HG03139 (cell line): Measurements from ENCODE around the gene KRTAP5-4.
"Not testable (repeated sequence)": the region's sequence is repeated elsewhere in the genome, so short reads cannot be mapped to it uniquely, and the experiment has no call there.

Experiments used
- ATAC-seq: cut with Tn5 transposase; IDR thresholded peaks from one replicate; pipeline ENCODE4 v1.9.1; 2021; ENCODE audit not compliant: unreplicated experiment

The KRTAP5-4 gene

GRCh38 chr11:1622086-1622485 is at the start of gene KRTAP5-4:
Gene KRTAP5-4 (minus strand): TSS chr11:1622138. CDS start chr11:1622093, 45 bp downstream.
- ATAC-seq, result no peak

DNA sequence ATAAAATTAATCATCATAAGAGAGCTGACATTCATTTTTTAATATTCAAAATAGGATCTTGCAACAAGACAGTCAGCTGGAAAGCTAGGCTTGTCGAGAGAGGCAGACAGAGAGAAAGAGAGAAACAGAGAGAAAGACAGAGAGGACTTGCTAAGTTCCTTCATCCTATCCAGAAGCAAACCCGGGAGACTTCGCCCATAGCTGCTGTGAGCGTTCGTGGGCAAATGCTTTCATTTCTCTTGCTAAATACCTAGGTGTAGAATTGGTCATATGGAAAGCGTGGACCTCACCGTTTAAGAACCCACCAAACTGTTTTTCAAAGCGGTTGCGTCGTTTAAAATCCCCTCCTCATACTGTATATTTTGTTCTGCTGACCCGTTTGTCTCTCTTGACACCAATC is 49.7 kb upstream of the KRTAP5-4 start:
- no peak for ATAC-seq

- no peak for ATAC-seq
These were observed 49.0 kb upstream of the KRTAP5-4 start for GRCh38 chr11:1670905-1671371.

DNA sequence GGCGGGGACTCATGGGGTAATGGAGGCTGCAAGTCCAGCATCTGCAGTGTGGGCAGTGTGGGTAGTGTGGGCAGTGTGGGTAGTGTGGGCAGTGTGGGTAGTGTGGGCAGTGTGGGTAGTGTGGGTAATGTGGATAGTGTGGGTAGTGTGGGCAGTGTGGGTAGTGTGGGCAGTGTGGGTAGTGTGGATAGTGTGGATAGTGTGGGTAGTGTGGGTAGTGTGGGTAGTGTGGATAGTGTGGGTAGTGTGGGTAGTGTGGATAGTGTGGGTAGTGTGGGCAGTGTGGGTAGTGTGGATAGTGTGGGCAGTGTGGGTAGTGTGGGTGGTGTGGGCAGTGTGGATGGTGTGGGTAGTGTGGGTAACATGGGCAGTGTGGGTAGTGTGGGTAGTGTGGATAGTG is 48.5 kb upstream of the KRTAP5-4 start:
- not testable (repeated sequence) for ATAC-seq

- no peak for ATAC-seq
These were observed 47.7 kb upstream of the KRTAP5-4 start for GRCh38 chr11:1669546-1670218.

DNA sequence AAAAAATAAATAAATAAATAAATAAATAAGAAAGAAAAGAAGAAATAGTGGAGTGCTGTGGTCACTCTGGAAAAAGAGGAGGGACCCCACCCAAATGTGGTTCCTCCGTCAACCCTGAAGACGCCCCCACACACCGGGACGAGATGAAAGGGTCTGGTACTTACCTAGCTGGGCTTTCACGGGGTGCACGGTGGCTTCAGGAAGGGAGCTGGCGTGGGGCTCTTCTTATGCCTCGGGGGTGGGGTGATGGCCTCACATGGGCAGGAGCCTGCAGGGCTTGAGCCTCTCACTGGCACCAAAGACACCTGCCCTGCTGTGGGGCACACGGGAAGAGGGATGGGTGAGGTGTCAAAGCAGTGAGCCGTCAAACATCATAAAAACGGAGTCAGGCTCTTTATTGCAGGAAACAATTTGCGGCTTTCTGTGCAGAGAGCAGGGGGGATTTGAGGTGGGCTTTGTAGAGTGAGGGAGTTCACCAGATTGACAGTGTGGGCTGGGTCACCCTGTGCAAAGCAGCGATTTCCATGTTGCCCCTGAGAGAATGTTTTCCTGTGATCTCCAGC is 47.1 kb upstream of the KRTAP5-4 start:
- no peak for ATAC-seq

GRCh38 chr11:1667906-1668305 is 46.0 kb upstream of the KRTAP5-4 start:
- no peak for ATAC-seq

DNA sequence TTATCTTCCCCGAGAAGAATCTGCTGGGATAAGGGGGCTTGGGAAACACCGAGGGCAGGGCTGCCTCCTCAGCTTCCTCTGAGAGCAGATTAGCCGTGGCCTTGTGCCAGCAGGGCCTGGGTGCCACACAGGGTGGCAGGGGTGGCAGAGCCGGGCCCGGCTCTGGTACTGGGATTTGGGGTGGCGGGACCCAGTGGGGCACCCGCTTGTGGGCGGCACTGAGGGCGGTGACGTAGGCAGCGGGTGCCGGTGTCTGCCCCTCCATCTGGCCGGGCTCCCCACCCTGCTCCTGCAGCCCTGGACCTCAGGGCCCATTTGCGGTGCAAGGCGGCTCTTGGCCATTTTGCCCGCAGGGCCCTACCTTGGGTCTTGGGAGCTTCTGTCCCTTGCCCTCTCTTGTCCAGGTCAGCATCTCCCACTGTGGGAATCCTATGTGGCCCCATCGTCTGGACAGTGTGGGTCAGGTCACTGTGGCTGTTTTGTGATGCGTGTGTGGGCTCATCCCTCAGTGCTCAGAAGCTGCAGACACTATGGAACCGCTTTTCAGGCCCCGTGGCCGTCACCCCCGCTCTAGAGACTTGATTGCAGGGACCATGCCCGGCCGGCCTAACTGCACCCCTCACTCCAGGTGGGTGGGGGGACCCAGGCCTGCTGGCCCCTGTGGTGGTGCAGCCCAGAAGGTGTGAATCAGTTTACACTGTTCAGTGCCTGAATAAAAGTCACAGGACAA is 45.3 kb upstream of the KRTAP5-4 start:
- ATAC-seq, result no peak

DNA sequence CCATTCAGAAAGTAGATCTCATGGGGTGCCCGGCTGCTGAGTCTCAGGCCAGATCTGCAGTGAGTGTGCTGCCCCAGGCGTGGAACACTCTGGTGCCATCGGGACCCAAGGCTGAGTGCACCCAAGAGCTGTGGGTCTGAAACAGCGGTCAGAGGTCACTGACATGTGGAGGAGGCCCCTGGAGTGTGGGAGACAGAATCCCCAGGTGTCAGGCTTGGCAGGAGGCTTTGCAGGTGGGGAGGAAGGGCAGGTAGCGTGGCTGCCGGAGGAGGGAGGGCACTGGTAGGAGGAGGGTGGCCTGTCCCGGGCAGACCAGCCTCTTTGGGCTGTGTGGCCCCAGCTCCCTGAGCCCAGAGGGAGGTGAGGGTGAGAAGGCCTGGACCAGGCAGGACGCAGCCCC is 43.4 kb upstream of the KRTAP5-4 start:
- no peak for ATAC-seq

DNA sequence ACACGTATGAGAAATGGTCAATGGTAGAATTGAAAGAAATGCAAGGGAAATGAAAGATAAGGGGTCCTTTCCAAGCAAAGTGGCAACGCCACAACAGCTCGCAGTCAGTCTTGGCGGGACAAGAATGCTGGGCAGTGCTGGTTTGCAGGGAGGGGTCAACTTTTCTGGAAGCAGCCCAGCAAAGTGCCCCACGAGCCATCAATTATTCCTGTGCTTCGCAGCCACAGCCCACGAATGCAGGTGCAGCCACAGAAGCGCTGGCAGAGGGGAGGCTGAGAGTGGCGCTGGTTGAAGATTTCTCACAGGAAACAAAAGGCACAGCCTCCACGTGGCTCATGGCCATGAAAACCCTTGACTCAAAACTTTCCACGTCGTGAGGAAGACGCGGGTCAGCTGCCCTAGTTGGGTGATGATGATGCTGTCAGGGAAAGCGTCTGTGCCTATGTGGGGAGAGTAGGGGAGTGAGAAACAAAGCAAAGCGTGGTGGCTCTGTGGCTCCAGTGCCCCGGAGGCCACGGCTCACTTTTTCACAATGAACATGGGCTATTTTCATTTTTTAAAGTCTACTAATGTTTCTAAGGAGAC is 40.9 kb upstream of the KRTAP5-4 start:
- ATAC-seq, result not testable (repeated sequence)

DNA sequence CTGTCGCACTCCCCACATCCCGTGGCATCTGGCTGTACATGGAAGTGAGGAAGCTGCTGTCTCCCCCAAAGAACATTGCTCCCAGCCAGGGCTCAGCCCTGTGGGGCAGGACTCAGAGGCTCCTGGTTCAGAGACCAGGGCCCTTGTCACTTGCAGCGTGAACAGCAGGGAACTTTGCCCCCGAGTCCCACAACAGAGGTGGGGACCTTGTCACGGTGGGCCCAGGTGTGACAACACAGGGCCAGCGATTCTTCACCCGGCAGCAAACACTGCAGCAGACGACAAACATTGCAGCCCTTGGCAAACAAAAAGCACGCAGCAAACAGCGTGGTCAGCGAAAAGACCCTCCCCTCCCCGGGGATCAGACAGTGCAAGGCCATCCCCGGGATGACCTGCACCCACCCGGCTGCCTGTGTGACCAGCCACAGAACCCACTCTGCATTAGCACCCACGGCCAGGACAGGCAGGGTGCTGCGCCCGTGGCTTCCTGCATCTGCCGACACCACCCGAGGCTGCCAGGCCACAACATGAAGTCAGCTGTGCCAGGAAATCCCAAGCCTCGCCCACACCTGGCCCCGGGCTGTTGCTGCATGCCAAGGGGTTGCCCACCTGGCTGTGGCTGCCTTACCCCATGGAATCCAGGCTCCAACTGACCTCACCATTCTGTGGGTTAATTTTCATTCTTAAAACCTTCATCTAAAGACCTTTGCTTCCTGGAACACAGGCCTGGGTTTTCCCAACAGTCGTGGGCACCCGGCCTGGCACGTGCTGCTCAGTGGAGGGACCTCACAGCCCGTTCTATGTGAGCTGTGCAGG is 39.7 kb upstream of the KRTAP5-4 start:
- ATAC-seq, result not testable (repeated sequence)

DNA sequence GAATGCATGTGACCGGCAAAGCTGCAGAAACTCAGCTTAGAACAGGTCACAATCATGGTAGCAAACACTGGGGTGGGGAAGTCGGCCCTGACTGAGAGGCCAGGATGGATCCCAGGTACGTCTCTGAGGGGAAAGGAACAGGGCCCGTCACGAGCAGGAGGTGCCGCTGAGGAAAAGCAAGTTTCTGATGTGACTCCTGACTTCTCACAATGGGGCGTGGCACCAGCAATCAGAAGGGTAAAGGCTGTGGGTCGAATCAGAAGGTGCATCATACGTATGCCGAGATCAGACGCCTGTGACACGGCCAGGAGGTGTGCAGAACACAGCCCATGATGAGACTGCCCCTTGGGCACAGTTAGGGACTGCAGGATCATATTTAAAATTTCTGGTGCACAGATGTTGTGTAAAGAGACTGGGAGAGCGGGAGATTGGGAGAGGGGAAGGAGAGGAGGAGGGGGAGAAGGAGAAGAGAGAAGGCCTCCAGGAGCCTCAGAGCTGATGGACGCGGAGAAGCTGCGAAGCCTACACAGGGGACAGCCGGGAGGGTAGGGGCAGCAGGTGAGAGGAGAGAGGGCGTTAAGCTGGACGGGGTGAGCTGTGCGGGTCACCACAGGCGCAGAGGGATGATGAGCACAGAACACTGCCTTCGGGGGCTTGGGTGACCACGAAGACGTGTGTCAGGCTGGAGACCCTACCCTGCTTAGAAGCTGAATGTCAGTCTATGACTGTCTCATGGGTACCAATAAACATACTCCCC is 38.4 kb upstream of the KRTAP5-4 start:
- ATAC-seq, result no peak

DNA sequence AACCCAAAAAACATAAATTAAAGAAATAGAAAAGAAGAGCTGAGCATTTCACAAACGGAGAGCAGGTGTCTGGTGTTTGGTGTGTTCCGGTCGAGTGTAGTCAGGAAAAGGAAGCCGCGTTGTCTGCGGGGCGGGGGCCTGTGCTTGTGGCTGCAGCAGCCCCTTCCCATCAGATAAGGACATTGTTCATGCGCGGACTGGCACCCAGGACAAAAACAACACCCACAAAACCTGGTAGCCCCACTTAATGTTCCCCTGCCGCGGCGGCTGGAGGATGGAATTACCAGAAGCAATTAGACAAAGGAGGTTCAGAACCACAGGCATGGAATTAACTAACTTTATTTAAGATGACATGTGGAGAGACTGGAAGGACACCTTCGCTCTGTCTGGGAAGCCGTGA is 37.6 kb upstream of the KRTAP5-4 start:
- no peak for ATAC-seq

- no peak for ATAC-seq
These were observed 34.7 kb upstream of the KRTAP5-4 start for GRCh38 chr11:1656670-1657069.

- ATAC-seq, result no peak
These were observed 34.1 kb upstream of the KRTAP5-4 start for GRCh38 chr11:1656061-1656441.

GRCh38 chr11:1655168-1656060 is 33.5 kb upstream of the KRTAP5-4 start:
- no peak for ATAC-seq

DNA sequence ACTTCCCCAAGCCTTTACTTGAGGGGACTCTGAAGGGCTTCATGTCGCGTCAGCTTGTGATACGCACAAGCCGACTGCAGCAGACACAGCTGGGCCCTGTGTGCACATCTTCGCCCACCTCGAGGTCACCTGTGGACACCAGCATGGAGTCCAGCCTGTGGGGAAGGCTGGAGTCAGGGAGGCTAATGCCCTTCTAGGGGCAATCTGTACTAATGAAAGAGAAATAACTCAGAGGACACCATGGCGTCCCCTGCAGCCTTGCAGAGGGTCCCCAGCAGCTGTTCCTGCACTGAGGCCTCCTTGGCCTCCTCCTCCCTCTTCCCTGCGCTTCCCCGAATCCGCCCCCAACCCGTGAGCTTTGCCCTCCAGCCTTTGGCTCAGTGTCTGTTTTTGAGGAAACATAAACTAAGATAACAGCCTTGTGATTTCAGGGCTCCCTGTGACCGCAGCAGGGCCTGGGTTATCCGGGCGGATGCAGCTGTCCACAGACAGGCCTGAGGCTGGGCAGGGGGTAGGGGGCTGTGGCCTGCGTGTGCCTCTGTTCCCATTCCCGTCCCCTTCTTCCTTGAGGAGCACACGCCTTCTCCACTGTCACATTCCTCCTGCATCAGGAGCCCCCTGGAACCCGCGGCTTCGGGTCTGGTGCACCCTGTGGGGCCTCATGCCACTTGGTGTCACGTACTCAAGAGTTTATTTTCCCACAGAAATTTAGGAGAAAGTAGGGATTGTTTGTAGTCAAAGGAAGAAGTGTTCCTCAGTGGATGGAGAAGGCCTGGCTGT is 32.6 kb upstream of the KRTAP5-4 start:
- no peak for ATAC-seq

DNA sequence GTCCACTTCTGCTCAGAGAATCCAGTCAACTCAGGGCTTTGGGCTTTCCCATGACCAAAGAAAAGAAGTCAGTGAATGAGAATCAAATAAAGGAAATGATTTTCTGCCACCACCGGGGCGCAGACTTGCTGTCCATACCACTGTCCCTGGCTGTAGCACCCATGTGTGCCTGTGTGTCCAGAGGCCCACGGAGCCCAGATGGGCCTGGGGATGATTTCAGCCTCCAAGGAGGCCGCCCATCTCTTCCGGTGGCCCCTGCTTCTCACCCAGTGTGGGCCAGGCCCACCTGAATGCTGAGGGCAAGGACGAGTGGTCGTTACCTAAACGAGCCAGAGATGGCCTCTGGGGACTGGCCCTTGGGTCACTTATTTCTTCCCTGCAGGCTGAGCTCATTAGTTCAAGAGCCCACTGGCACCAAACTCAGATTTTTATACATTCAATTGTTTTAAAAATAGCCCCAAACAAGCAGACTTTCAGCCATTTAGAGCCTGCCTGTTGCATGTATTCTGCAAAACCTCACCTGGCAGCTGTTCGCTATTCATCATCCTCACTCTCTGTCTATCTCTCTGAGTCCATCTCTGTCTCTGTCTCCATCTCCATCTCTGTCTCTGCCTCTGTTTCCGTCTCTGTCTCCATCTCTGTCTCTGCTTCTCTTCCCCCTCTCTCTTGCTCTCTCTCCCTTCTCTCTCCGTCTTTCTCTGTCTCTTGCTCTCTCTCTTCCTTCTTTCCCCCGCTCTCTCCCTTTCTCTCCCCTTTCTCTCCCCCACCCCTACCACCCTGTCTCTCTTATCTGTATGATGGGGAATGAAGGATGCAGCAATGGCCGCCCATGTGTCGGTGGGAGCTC is 31.8 kb upstream of the KRTAP5-4 start:
- no peak for ATAC-seq
